Medulla oblongata (tissue), 1 donor: ENCODE data around the gene FAM241B.

Experiments
- DNase-seq: peaks from one replicate; pipeline ENCODE4 v3.0.0-alpha.2; 2015; ENCODE audit errors: extremely low spot score

The FAM241B gene

GRCh38 chr10:69666756-69667155 lies 36.7 kb downstream of the FAM241B start:
- DNase-seq = no peak

GRCh38 chr10:69668721-69669120 lies 38.7 kb downstream of the FAM241B start:
- DNase-seq = no peak

GRCh38 chr10:69669409-69669808 lies 39.4 kb downstream of the FAM241B start:
- DNase-seq = no peak

- no peak for DNase-seq
Measured at GRCh38 chr10:69673521-69673920, 43.5 kb downstream of the FAM241B start.

GRCh38 chr10:69674786-69675185 lies 44.7 kb downstream of the FAM241B start:
- no peak for DNase-seq

GRCh38 chr10:69676301-69676700 lies 46.3 kb downstream of the FAM241B start:
- DNase-seq = no peak

- no peak for DNase-seq
Measured at GRCh38 chr10:69677985-69678654, 48.1 kb downstream of the FAM241B start.

GRCh38 chr10:69679736-69680135 lies 49.7 kb downstream of the FAM241B start:
- no peak for DNase-seq

- DNase-seq = no peak
Measured at GRCh38 chr10:69680610-69681009, 50.6 kb downstream of the FAM241B start.

GRCh38 chr10:69681436-69681835 lies 51.4 kb downstream of the FAM241B start:
- no peak for DNase-seq

- no peak for DNase-seq
Measured at GRCh38 chr10:69682955-69683474, 53.0 kb downstream of the FAM241B start.
